GM23338 (cell line): Measurements from ENCODE around the gene ZNF451.

ENCODE experiments used
- CTCF ChIP-seq, 2 experiments: fragments of 200-600 bp in 1 of 2; sonication (generic) in 1 of 2; conservative IDR thresholded peaks; 2 replicates each; pipeline versions ENCODE4 v1.5.1 to v1.6.1; 2016 to 2017; ENCODE audit warnings: antibody characterized with exemption in 2 of 2, low read depth in 2 of 2, mild to moderate bottlenecking in 2 of 2, moderate library complexity in 1 of 2
- EZH2 ChIP-seq: fragments of 200-600 bp; sonication (generic); IDR thresholded peaks from one replicate; pipeline ENCODE4 v1.8.0; 2017; ENCODE audit warnings: antibody characterized with exemption, mild to moderate bottlenecking, low read depth; ENCODE audit not compliant: unreplicated experiment
- EZH2phosphoT487 ChIP-seq: fragments of 200-600 bp; sonication (generic); IDR thresholded peaks from one replicate; pipeline ENCODE4 v1.8.1; 2018; ENCODE audit warnings: antibody characterized with exemption; ENCODE audit not compliant: unreplicated experiment
- POLR2AphosphoS5 ChIP-seq: IDR thresholded peaks from 2 replicates; pipeline ENCODE4 v1.6.1; 2016; ENCODE audit warnings: antibody characterized with exemption, low read depth
- STAT1 ChIP-seq: IDR thresholded peaks from one replicate; pipeline ENCODE4 v1.6.1; 2016; ENCODE audit warnings: antibody characterized with exemption; ENCODE audit not compliant: unreplicated experiment

GRCh38 chr6:57113105-57113504, 23.1 kb downstream of the ZNF451 start:
- TF ChIP-seq CTCF (conservative IDR thresholded peaks at IDR 0.05; ENCODE audit: low read depth in 2 of 2) (no peak), EZH2 (no peak), POLR2AphosphoS5 (no peak), STAT1 (no peak), EZH2phosphoT487 (no peak)
